HCT116 (cell line): ENCODE measurements around the gene MYO1F.

Experiments
- CTCF ChIP-seq, 3 experiments: fragments of 200-600 bp in 1 of 3; sonication (generic) in 1 of 3; IDR thresholded peaks in 2 of 3; conservative IDR thresholded peaks in 1 of 3; 2 replicates each; pipeline ENCODE4 v1.5.1; 2012 to 2017; ENCODE audit warnings: low read depth in 2 of 3, low read length in 2 of 3, antibody characterized with exemption in 1 of 3, borderline replicate concordance in 1 of 3, control low read depth in 1 of 3, mild to moderate bottlenecking in 1 of 3, mixed read lengths in 1 of 3, mixed run types in 1 of 3, moderate library complexity in 1 of 3; ENCODE audit not compliant: insufficient read depth in 1 of 3
- POLR2A ChIP-seq: IDR thresholded peaks from 2 replicates; pipeline ENCODE4 v1.7.0; 2011; ENCODE audit warnings: borderline replicate concordance; ENCODE audit not compliant: insufficient read depth, insufficient read length; ENCODE audit errors: extremely low read depth

GRCh38 chr19:8528500-8528899 lies 48.7 kb downstream of the MYO1F start:
- TF ChIP-seq POLR2A (no peak), CTCF (IDR thresholded peaks at IDR 0.05 in 2 of 3, conservative IDR thresholded peaks at IDR 0.05 in 1 of 3; ENCODE audit: borderline replicate concordance in 1 of 3, insufficient read depth in 1 of 3, low read depth in 2 of 3, low read length in 2 of 3) (no peak)
